HepG2 (cell line): ENCODE results near the gene TSPAN11. TPM values are rescaled to one million over a fixed set of nuclear protein-coding genes. Genes with fewer than 3 reads are reported as not detected.

Experiments
- ATAC-seq: fragments of 200-7000 bp; cut with Tn5 transposase; 3 replicates; pipeline ENCODE4 v1.9.1; 2020; ENCODE audit warnings: mild to moderate bottlenecking, moderate library complexity
- BruUV-seq: library from RNA; stranded (reverse); fragments of 400-500 nt; replicated peaks from 2 replicates; lab custom pipeline; 2021; lab: Mats Ljungman, UMichigan
- CTCF ChIA-PET: fragments of 300-600 bp; formaldehyde crosslinking; extraction: SDS; loops from one replicate; lab custom pipeline; 2021; ENCODE audit warnings: low total read pairs, inconsistent platforms, low intra/inter-chr PET ratio; lab: Yijun Ruan, JAX
- POLR2A ChIA-PET: fragments of 350-600 bp; sonication (Branson Sonifier 250); formaldehyde crosslinking; loops from one replicate; lab custom pipeline; 2020; ENCODE audit warnings: antibody characterized with exemption, inconsistent platforms; lab: Yijun Ruan, JAX
- DNase-seq: peaks from one replicate; pipeline ENCODE4 v3.0.0-alpha.2; 2015; ENCODE audit warnings: low spot score
- FAIRE-seq: peaks from 3 replicates; lab custom pipeline; 2011; peaks lifted over from hg19 to GRCh38; lab: Jason Lieb, UNC
- H2AFZ ChIP-seq: one replicate; pipeline ENCODE4 v1.6.1; 2011; ENCODE audit warnings: low read length, inconsistent platforms
- H3K27ac ChIP-seq: fragments of 300-600 bp; 3 replicates; pipeline ENCODE4 v1.8.0; 2011; ENCODE audit warnings: mixed run types, mild to moderate bottlenecking, mixed read lengths, low read length, inconsistent platforms; ENCODE audit not compliant: insufficient read depth; ENCODE audit errors: extremely low read length
- H3K27me3 ChIP-seq, 2 experiments: fragments of 200-600 bp in 1 of 2; 2 replicates in 1 of 2; 3 replicates in 1 of 2; pipeline versions ENCODE4 v1.6.0 to v1.8.0; 2011; ENCODE audit warnings: low read length in 2 of 2, mild to moderate bottlenecking in 2 of 2, moderate library complexity in 2 of 2, inconsistent platforms in 1 of 2; ENCODE audit not compliant: insufficient read depth in 2 of 2, control insufficient read depth in 1 of 2
- H3K36me3 ChIP-seq, 2 experiments: fragments of 200-600 bp in 1 of 2; replicated peaks in 1 of 2; 2 replicates in 1 of 2; 3 replicates in 1 of 2; pipeline versions ENCODE4 v1.5.1 to v1.8.0; 2011; ENCODE audit warnings: low read length in 2 of 2, inconsistent platforms in 1 of 2; ENCODE audit not compliant: insufficient read depth in 2 of 2, control insufficient read depth in 1 of 2
- H3K4me1 ChIP-seq: 2 replicates; pipeline ENCODE4 v1.5.1; 2012; ENCODE audit warnings: low read length, inconsistent platforms; ENCODE audit not compliant: insufficient read depth
- H3K4me2 ChIP-seq: 2 replicates; pipeline ENCODE4 v1.6.0; 2011; ENCODE audit warnings: low read depth, low read length, inconsistent platforms
- H3K4me3 ChIP-seq, 3 experiments: fragments of 200-600 bp in 1 of 3; sonication (generic), shearing (Covaris generic) in 1 of 3; replicated peaks in 1 of 3; 2 replicates each; pipeline ENCODE4 v1.5.1; 2011 to 2016; ENCODE audit warnings: low read length in 3 of 3, inconsistent platforms in 2 of 3, low read depth in 2 of 3, mild to moderate bottlenecking in 2 of 3, control low read depth in 1 of 3, mixed read lengths in 1 of 3; ENCODE audit not compliant: insufficient read depth in 1 of 3
- H3K79me2 ChIP-seq: one replicate; pipeline ENCODE4 v1.6.1; 2011; ENCODE audit warnings: low read length, inconsistent platforms; ENCODE audit not compliant: insufficient read depth
- H3K9ac ChIP-seq: 2 replicates; pipeline ENCODE4 v1.6.0; 2011; ENCODE audit warnings: mild to moderate bottlenecking, low read depth, low read length, inconsistent platforms; ENCODE audit not compliant: insufficient read depth
- H3K9me3 ChIP-seq: 2 replicates; pipeline ENCODE4 v1.5.1; 2012; ENCODE audit warnings: mild to moderate bottlenecking, low read length
- H4K20me1 ChIP-seq: 2 replicates; pipeline ENCODE4 v1.6.0; 2011; ENCODE audit warnings: inconsistent platforms, mild to moderate bottlenecking, low read length, moderate library complexity; ENCODE audit not compliant: insufficient read depth
- EHMT2 ChIP-seq: fragments of 200-600 bp; sonication (generic); IDR thresholded peaks from 2 replicates; pipeline ENCODE4 v1.7.0; 2017; ENCODE audit warnings: antibody characterized with exemption, low read depth, low read length, borderline replicate concordance
- MIER3 ChIP-seq: IDR thresholded peaks from 2 replicates; pipeline ENCODE4 v1.6.1; 2016; ENCODE audit warnings: missing compliant biosample characterization, borderline replicate concordance
- NFATC3 ChIP-seq: sonication (generic); formaldehyde crosslinking; IDR thresholded peaks from 2 replicates; pipeline ENCODE4 v1.5.1; 2020; ENCODE audit warnings: mild to moderate bottlenecking, missing genetic modification reagents
- NFE2L1 ChIP-seq: sonication (generic); formaldehyde crosslinking; IDR thresholded peaks from 2 replicates; pipeline ENCODE4 v1.4.0; 2020; ENCODE audit warnings: missing genetic modification reagents, mild to moderate bottlenecking, borderline replicate concordance
- RFX5 ChIP-seq: IDR thresholded peaks from 2 replicates; pipeline ENCODE4 v1.6.1; 2011; ENCODE audit warnings: low read depth, low read length, improper control_type of control experiment
- SNRNP70 ChIP-seq: fragments of 200-400 bp; formaldehyde crosslinking; IDR thresholded peaks from 2 replicates; pipeline ENCODE4 v1.6.1; 2017; ENCODE audit warnings: mild to moderate bottlenecking, low read depth, low read length, moderate library complexity
- ZBTB34 ChIP-seq: sonication (generic); formaldehyde crosslinking; IDR thresholded peaks from 2 replicates; pipeline ENCODE4 v1.8.0; 2022; ENCODE audit warnings: mild to moderate bottlenecking, missing genetic modification reagents
- ZNF331 ChIP-seq: sonication (generic); formaldehyde crosslinking; IDR thresholded peaks from 2 replicates; pipeline ENCODE4 v1.4.0; 2020; ENCODE audit warnings: missing genetic modification reagents
- ZNF382 ChIP-seq: sonication (generic); formaldehyde crosslinking; IDR thresholded peaks from 2 replicates; pipeline ENCODE4 v1.5.0; 2020; ENCODE audit warnings: missing genetic modification reagents, mild to moderate bottlenecking, borderline replicate concordance
- ZNF513 ChIP-seq: sonication (generic); formaldehyde crosslinking; conservative IDR thresholded peaks from 2 replicates; pipeline ENCODE4 v1.5.0; 2020; ENCODE audit warnings: missing genetic modification reagents
- ZNF790 ChIP-seq: sonication (generic); formaldehyde crosslinking; IDR thresholded peaks from 2 replicates; pipeline ENCODE4 v1.8.0; 2022; ENCODE audit warnings: missing genetic modification reagents, mild to moderate bottlenecking, borderline replicate concordance
- WGBS: methylation state at CpG from one replicate; pipeline ENCODE4 v1.1.6; 2017; ENCODE audit warnings: low lambda C conversion rate; 5-methylcytosine and 5-hydroxymethylcytosine counted together
- in situ Hi-C: cut with HindIII; loops from 2 replicates; pipeline ENCODE4 v1.10.0; 2017; ENCODE audit warnings: low pct_unique_long_range_greater_than_20kb; ENCODE audit not compliant: extremely low pct_ligation_motif_present
- intact Hi-C: fragments of 100-400 bp; cut with micrococcal nuclease; formaldehyde crosslinking; loops from one replicate; pipeline ENCODE4 v1.10.0; 2022; ENCODE audit not compliant: unreplicated experiment
- polyA plus RNA-seq, 8 experiments: library from polyadenylated mRNA; depleted of rRNA in 3 of 8; stranded (reverse) in 7 of 8; unstranded in 1 of 8; fragments of >200 nt; fragmentation: Illumina TruSeq in 4 of 8; extraction: Trizol in 4 of 8; gene quantifications; 2 replicates each; pipeline versions ENCODE4 v1.2.1 to v1.2.3, GENCODE V29; 2011 to 2016; ENCODE audit warnings: low read depth in 4 of 8, missing spikeins in 1 of 8, mixed read lengths in 1 of 8; ENCODE audit not compliant: insufficient read depth in 1 of 8
- total RNA-seq, 5 experiments: library from RNA; depleted of rRNA; stranded (reverse); fragments of >200 nt; fragmentation: Illumina TruSeq; extraction: Trizol; gene quantifications; 2 replicates each; pipeline ENCODE4 v1.2.3, GENCODE V29; 2016; ENCODE audit warnings: low read depth in 1 of 5
- TF ChIP-seq, protein P1 (sequence below): sonication (generic); formaldehyde crosslinking; IDR thresholded peaks from 2 replicates; pipeline ENCODE4 v1.4.0; 2020; ENCODE audit warnings: missing genetic modification reagents, borderline replicate concordance
- TF ChIP-seq, protein P2 (sequence below): sonication (generic); formaldehyde crosslinking; IDR thresholded peaks from 2 replicates; pipeline ENCODE4 v1.5.0; 2020; ENCODE audit warnings: missing genetic modification reagents, mild to moderate bottlenecking, borderline replicate concordance

Gene TSPAN11
- total and polyA plus RNA-seq, 2 of the 13 experiments (the other 11 are each of a cell fraction or from before 2014, with no cell fraction given): 0.01 to 0.07 TPM

- TF ChIP-seq ZNF513 (no peak), ZNF331 (no peak)
- TF ChIP-seq, protein P1, sequence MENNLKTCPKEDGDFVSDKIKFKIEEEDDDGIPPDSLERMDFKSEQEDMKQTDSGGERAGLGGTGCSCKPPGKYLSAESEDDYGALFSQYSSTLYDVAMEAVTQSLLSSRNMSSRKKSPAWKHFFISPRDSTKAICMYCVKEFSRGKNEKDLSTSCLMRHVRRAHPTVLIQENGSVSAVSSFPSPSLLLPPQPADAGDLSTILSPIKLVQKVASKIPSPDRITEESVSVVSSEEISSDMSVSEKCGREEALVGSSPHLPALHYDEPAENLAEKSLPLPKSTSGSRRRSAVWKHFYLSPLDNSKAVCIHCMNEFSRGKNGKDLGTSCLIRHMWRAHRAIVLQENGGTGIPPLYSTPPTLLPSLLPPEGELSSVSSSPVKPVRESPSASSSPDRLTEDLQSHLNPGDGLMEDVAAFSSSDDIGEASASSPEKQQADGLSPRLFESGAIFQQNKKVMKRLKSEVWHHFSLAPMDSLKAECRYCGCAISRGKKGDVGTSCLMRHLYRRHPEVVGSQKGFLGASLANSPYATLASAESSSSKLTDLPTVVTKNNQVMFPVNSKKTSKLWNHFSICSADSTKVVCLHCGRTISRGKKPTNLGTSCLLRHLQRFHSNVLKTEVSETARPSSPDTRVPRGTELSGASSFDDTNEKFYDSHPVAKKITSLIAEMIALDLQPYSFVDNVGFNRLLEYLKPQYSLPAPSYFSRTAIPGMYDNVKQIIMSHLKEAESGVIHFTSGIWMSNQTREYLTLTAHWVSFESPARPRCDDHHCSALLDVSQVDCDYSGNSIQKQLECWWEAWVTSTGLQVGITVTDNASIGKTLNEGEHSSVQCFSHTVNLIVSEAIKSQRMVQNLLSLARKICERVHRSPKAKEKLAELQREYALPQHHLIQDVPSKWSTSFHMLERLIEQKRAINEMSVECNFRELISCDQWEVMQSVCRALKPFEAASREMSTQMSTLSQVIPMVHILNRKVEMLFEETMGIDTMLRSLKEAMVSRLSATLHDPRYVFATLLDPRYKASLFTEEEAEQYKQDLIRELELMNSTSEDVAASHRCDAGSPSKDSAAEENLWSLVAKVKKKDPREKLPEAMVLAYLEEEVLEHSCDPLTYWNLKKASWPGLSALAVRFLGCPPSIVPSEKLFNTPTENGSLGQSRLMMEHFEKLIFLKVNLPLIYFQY (CRISPR knock-in tag): no peak
These were observed 9.5 kb downstream of the TSPAN11 start (continued) for GRCh38 chr12:30936036-30936435.

- FAIRE-seq: no peak
- H2AFZ ChIP-seq: no peak overlapping the region
- no peak for ATAC-seq
- H3K4me2 ChIP-seq: no peak overlapping the region
- no peaks in the 10 kb centered on the region; a peak in 1 of 5 replicates for H3K27me3 ChIP-seq
- H4K20me1 ChIP-seq: no peaks in the 10 kb centered on the region
- no peak overlapping the region for H3K27ac ChIP-seq
- DNase-seq: no peak
- BruUV-seq: no TSS peak
- H3K36me3 ChIP-seq: no peaks in the 10 kb centered on the region
- H3K9me3 ChIP-seq: no peaks in the 10 kb centered on the region
- no peak overlapping the region for H3K9ac ChIP-seq
- H3K79me2 ChIP-seq: no peaks in the 10 kb centered on the region
- H3K4me3 ChIP-seq: no peak overlapping the region
- CTCF ChIA-PET: no interaction called here
- TF ChIP-seq ZNF790 (CRISPR knock-in tag): no peak
- TF ChIP-seq, protein P2, sequence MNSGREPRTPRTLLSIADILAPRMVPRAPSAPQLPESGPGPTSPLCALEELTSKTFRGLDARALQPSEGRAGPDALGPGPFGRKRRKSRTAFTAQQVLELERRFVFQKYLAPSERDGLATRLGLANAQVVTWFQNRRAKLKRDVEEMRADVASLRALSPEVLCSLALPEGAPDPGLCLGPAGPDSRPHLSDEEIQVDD (CRISPR knock-in tag): no peak
- no peak for TF ChIP-seq NFE2L1 (CRISPR knock-in tag)
- no peak for TF ChIP-seq ZBTB34 (CRISPR knock-in tag)
- TF ChIP-seq RFX5: no peak
- TF ChIP-seq ZNF382 (CRISPR knock-in tag): no peak
- TF ChIP-seq MIER3 (CRISPR knock-in tag): no peak
- no peak for TF ChIP-seq SNRNP70
- TF ChIP-seq NFATC3 (CRISPR knock-in tag): no peak
- TF ChIP-seq EHMT2: no peak
- POLR2A ChIA-PET: no interaction called here
- WGBS: 42% methylated on average over 4 of the region's 4 CpGs
- intact Hi-C loops (no loop called here), in situ Hi-C loops (no loop called here)
- no peaks in the 10 kb centered on the region for H3K4me1 ChIP-seq
These were observed 12.7 kb downstream of the TSPAN11 start for GRCh38 chr12:30939234-30939633.
